Mesenchymal stem cell (in vitro differentiated cells and primary cell): ENCODE results near the gene PLXNB1.

Experiments used
- DNase-seq: peaks from one replicate; pipeline ENCODE4 v3.0.0-alpha.2; 2013
- H2AFZ ChIP-seq: one replicate; pipeline ENCODE4 v1.6.1; 2013; ENCODE audit warnings: low read depth, mild to moderate bottlenecking, control low read depth, inconsistent platforms, low read length, moderate library complexity
- H2AK5ac ChIP-seq: 2 replicates; pipeline ENCODE4 v1.6.1; 2013; ENCODE audit warnings: low read length, moderate library complexity, mild to moderate bottlenecking, inconsistent platforms; ENCODE audit not compliant: severe bottlenecking
- H2BK120ac ChIP-seq: one replicate; pipeline ENCODE4 v1.6.1; 2013; ENCODE audit warnings: low read depth, mild to moderate bottlenecking, inconsistent platforms, low read length, moderate library complexity
- H2BK12ac ChIP-seq, 2 experiments: one replicate each; pipeline ENCODE4 v1.6.1; 2013; ENCODE audit warnings: inconsistent platforms in 2 of 2, low read length in 2 of 2, mild to moderate bottlenecking in 2 of 2, moderate library complexity in 2 of 2, control low read depth in 1 of 2
- H2BK15ac ChIP-seq: one replicate; pipeline ENCODE4 v1.6.1; 2013; ENCODE audit warnings: mild to moderate bottlenecking, low read depth, inconsistent platforms; ENCODE audit not compliant: poor library complexity, severe bottlenecking
- H2BK5ac ChIP-seq: 2 replicates; pipeline ENCODE4 v1.6.1; 2013; ENCODE audit warnings: low read depth, mild to moderate bottlenecking, low read length, control low read depth, inconsistent platforms; ENCODE audit not compliant: poor library complexity, severe bottlenecking
- H3K14ac ChIP-seq, 2 experiments: one replicate each; pipeline ENCODE4 v1.6.1; 2013; ENCODE audit warnings: inconsistent platforms in 2 of 2, low read length in 2 of 2, control low read depth in 1 of 2, mild to moderate bottlenecking in 1 of 2, moderate library complexity in 1 of 2
- H3K18ac ChIP-seq, 2 experiments: one replicate each; pipeline ENCODE4 v1.6.1; 2013; ENCODE audit warnings: inconsistent platforms in 2 of 2, low read length in 2 of 2, control low read depth in 1 of 2, low read depth in 1 of 2, mild to moderate bottlenecking in 1 of 2
- H3K23ac ChIP-seq, 2 experiments: one replicate each; pipeline ENCODE4 v1.6.1; 2013; ENCODE audit warnings: inconsistent platforms in 2 of 2, low read length in 2 of 2, mild to moderate bottlenecking in 2 of 2, moderate library complexity in 2 of 2, control low read depth in 1 of 2
- H3K27ac ChIP-seq: 2 replicates; pipeline ENCODE4 v1.5.1; 2013; ENCODE audit warnings: mild to moderate bottlenecking, moderate library complexity, low read length, control low read depth, inconsistent platforms; ENCODE audit not compliant: poor library complexity, severe bottlenecking
- H3K27me3 ChIP-seq, 2 experiments: 2 replicates each; pipeline versions ENCODE4 v1.6.1 to v1.7.0; 2013; ENCODE audit warnings: low read length in 2 of 2, mild to moderate bottlenecking in 2 of 2, moderate library complexity in 2 of 2, control low read depth in 1 of 2, inconsistent platforms in 1 of 2; ENCODE audit not compliant: control insufficient read depth in 1 of 2, insufficient read depth in 1 of 2
- H3K36me3 ChIP-seq, 2 experiments: 2 replicates each; pipeline versions ENCODE4 v1.6.1 to v1.7.0; 2013; ENCODE audit warnings: low read length in 2 of 2, control low read depth in 1 of 2, inconsistent platforms in 1 of 2, low read depth in 1 of 2, mild to moderate bottlenecking in 1 of 2; ENCODE audit not compliant: insufficient read depth in 2 of 2, control insufficient read depth in 1 of 2
- H3K4ac ChIP-seq, 2 experiments: one replicate each; pipeline ENCODE4 v1.6.1; 2013; ENCODE audit warnings: inconsistent platforms in 2 of 2, low read length in 2 of 2, mild to moderate bottlenecking in 2 of 2, moderate library complexity in 2 of 2, control low read depth in 1 of 2, low read depth in 1 of 2
- H3K4me1 ChIP-seq: 2 replicates; pipeline ENCODE4 v1.6.1; 2013; ENCODE audit warnings: low read depth, low read length, control low read depth; ENCODE audit not compliant: control insufficient read depth, insufficient read depth
- H3K4me2 ChIP-seq: 2 replicates; pipeline ENCODE4 v1.6.1; 2013; ENCODE audit warnings: low read length, mild to moderate bottlenecking, inconsistent platforms; ENCODE audit not compliant: poor library complexity, severe bottlenecking
- H3K4me3 ChIP-seq, 2 experiments: 2 replicates each; pipeline versions ENCODE4 v1.5.1 to v1.7.0; 2013; ENCODE audit warnings: low read length in 2 of 2, mild to moderate bottlenecking in 2 of 2, control low read depth in 1 of 2, low read depth in 1 of 2; ENCODE audit not compliant: insufficient read depth in 1 of 2
- H3K79me1 ChIP-seq: replicated peaks from 2 replicates; pipeline ENCODE4 v1.6.1; 2013; ENCODE audit warnings: mild to moderate bottlenecking, control low read depth, low read length, inconsistent platforms; ENCODE audit not compliant: poor library complexity, severe bottlenecking
- H3K9ac ChIP-seq: 2 replicates; pipeline ENCODE4 v1.7.0; 2013; ENCODE audit warnings: mild to moderate bottlenecking, low read length, moderate library complexity
- H3K9me3 ChIP-seq: 2 replicates; pipeline ENCODE4 v1.7.0; 2013; ENCODE audit warnings: mild to moderate bottlenecking, low read length; ENCODE audit not compliant: control insufficient read depth
- H4K8ac ChIP-seq: one replicate; pipeline ENCODE4 v1.6.1; 2013; ENCODE audit warnings: inconsistent platforms, mild to moderate bottlenecking, low read length, moderate library complexity
- H4K91ac ChIP-seq: one replicate; pipeline ENCODE4 v1.6.1; 2013; ENCODE audit warnings: mild to moderate bottlenecking, low read length, inconsistent platforms
- WGBS: methylation state at CpG from one replicate; pipeline ENCODE4 v1.1.7; 2013; ENCODE audit warnings: mixed read lengths; 5-methylcytosine and 5-hydroxymethylcytosine counted together

The PLXNB1 gene

GRCh38 chr3:48423241-48423882 is 6.5 kb downstream of the PLXNB1 start:
- Histone ChIP-seq H4K8ac (no peak overlapping the region), H2AK5ac (no peak overlapping the region), H2BK5ac (no peak overlapping the region), H3K36me3 (peaks cover 7 to 64% of the 10 kb centered on the region in 2 experiments), H3K79me1 (peaks cover 73% of the 10 kb centered on the region), H3K4me2 (no peak overlapping the region), H2BK15ac (no peak overlapping the region), H3K27ac (no peak overlapping the region), H3K18ac (no peak overlapping the region), H2BK12ac (no peak overlapping the region), H3K4me1 (peaks cover 44% of the 10 kb centered on the region), H3K14ac (no peak overlapping the region), H3K27me3 (no peaks in the 10 kb centered on the region), H3K9me3 (no peaks in the 10 kb centered on the region), H3K23ac (no peak overlapping the region), H2AFZ (no peak overlapping the region), H3K4me3 (no peak overlapping the region), H2BK120ac (no peak overlapping the region), H4K91ac (no peak overlapping the region), H3K9ac (no peak overlapping the region), H3K4ac (no peak overlapping the region)
- DNase-seq = no peak
- 95% methylated on average over 25 of the region's 25 CpGs for WGBS

DNA sequence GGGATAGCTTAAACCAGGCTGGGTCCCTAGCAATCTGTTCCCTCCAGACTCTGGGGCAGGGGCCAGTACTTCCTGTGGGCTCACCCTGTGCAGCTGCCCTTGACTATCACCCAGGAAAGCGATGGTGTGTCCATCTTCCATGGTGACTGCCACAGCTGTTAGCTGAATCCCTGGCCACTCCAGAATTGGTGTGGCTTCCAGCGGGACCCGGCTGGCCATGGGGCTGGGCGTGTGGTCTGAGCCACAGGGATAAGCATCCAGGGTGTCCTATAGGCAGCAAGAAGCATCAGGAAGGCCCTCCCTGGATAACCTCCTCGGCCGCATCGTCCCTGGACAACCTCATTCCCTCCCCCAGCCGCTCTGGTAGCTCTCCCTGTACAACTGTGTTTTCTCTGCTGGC is 7.2 kb downstream of the PLXNB1 start:
- Histone ChIP-seq H3K4ac (no peak overlapping the region), H4K8ac (no peak overlapping the region), H2BK120ac (no peak overlapping the region), H3K23ac (no peak overlapping the region), H3K27ac (no peak overlapping the region), H3K27me3 (no peaks in the 10 kb centered on the region), H2AFZ (no peak overlapping the region), H2BK5ac (no peak overlapping the region), H2BK12ac (no peak overlapping the region), H3K4me1 (peaks cover 38% of the 10 kb centered on the region), H3K14ac (no peak overlapping the region), H2BK15ac (no peak overlapping the region), H2AK5ac (no peak overlapping the region), H3K4me2 (no peak overlapping the region), H3K36me3 (peaks cover 13 to 71% of the 10 kb centered on the region in 2 experiments), H4K91ac (no peak overlapping the region), H3K4me3 (no peak overlapping the region), H3K79me1 (peaks cover 74% of the 10 kb centered on the region), H3K9ac (no peak overlapping the region), H3K9me3 (no peaks in the 10 kb centered on the region), H3K18ac (no peak overlapping the region)
- 94% methylated on average over 8 of the region's 8 CpGs for WGBS
- no peak for DNase-seq

GRCh38 chr3:48422272-48422671 is 7.6 kb downstream of the PLXNB1 start:
- WGBS = over 99% methylated on average over 3 of the region's 3 CpGs

GRCh38 chr3:48420561-48420960 is 9.3 kb downstream of the PLXNB1 start:
- Histone ChIP-seq H3K27me3 (no peaks in the 10 kb centered on the region), H3K27ac (no peak overlapping the region), H2AFZ (no peak overlapping the region), H4K91ac (no peak overlapping the region), H3K4me1 (peaks cover 18% of the 10 kb centered on the region), H2BK12ac (no peak overlapping the region), H3K79me1 (peaks cover 57% of the 10 kb centered on the region), H4K8ac (no peak overlapping the region), H3K36me3 (peaks cover 33 to 87% of the 10 kb centered on the region in 2 experiments), H3K4me2 (no peak overlapping the region), H3K4me3 (no peak overlapping the region), H3K9ac (no peak overlapping the region), H3K4ac (no peak overlapping the region), H3K14ac (no peak overlapping the region), H2BK120ac (no peak overlapping the region), H2BK15ac (no peak overlapping the region), H3K23ac (no peak overlapping the region), H3K9me3 (no peaks in the 10 kb centered on the region), H3K18ac (no peak overlapping the region), H2AK5ac (no peak overlapping the region), H2BK5ac (no peak overlapping the region)
- 95% methylated on average over 14 of the region's 14 CpGs for WGBS
- DNase-seq = no peak

More at GRCh38 chr3:48422272-48422671, 7.6 kb downstream of the PLXNB1 start:
- DNase-seq = no peak
- H2BK120ac ChIP-seq = no peak overlapping the region
- no peaks in the 10 kb centered on the region for H3K27me3 ChIP-seq
- peaks cover 34% of the 10 kb centered on the region for H3K4me1 ChIP-seq
- H4K8ac ChIP-seq = no peak overlapping the region
- peaks cover 71% of the 10 kb centered on the region for H3K79me1 ChIP-seq
- no peak overlapping the region for H2BK15ac ChIP-seq
- no peak overlapping the region for H3K9ac ChIP-seq
- no peak overlapping the region for H2BK5ac ChIP-seq
- no peak overlapping the region for H3K23ac ChIP-seq
- no peak overlapping the region for H3K14ac ChIP-seq
- H2BK12ac ChIP-seq = no peak overlapping the region
- no peak overlapping the region for H4K91ac ChIP-seq
- no peaks in the 10 kb centered on the region for H3K9me3 ChIP-seq
- H3K27ac ChIP-seq = no peak overlapping the region
- peaks cover 17 to 75% of the 10 kb centered on the region in 2 experiments for H3K36me3 ChIP-seq
- H3K18ac ChIP-seq = no peak overlapping the region
- no peak overlapping the region for H3K4me3 ChIP-seq
- no peak overlapping the region for H3K4ac ChIP-seq
- H2AFZ ChIP-seq = no peak overlapping the region
- no peak overlapping the region for H2AK5ac ChIP-seq
- H3K4me2 ChIP-seq = no peak overlapping the region
